HG02938 (cell line): Measurements from ENCODE around the gene COPE.

Source experiments
- ATAC-seq: cut with Tn5 transposase; IDR thresholded peaks from one replicate; pipeline ENCODE4 v1.9.1; 2021; ENCODE audit warnings: mild to moderate bottlenecking, moderate library complexity; ENCODE audit not compliant: unreplicated experiment

Gene COPE

GRCh38 chr19:18895038-18895823, 24.0 kb downstream of the COPE start:
- ATAC-seq: no peak

GRCh38 chr19:18894254-18895037, 24.7 kb downstream of the COPE start:
- no peak for ATAC-seq

DNA sequence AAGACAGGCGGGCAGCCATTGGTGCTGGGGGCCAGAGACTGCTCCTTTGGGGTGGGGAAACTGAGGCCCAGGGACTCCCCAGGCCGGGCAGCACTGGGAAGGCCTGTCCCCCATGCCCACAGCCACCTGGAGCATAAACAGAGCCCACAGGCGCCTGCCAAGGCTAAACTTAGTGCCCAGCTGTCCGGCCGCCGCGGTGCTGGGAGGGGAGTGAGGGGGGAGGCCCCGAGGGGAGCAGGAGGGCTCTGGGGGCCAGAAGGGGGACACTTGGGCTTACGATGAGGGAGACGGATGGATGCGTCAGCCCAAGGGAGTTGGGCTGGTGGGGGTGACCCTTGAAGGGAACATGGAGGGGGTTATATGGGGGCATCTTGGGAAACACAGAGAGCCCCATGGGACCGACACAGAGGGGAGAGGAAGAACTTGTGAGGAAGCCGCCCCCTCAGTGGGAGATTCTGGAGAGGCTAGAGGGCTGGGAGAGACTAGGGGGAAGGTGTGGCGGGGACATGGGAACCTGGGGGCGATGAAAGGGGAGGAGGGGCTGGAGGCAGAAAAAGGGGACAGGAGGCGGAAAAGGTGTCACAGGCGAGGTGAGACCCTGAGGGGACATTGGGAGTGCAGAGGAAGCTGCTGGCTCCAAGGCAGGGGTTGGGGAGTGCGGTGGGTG, 25.5 kb downstream of the COPE start:
- ATAC-seq: no peak

DNA sequence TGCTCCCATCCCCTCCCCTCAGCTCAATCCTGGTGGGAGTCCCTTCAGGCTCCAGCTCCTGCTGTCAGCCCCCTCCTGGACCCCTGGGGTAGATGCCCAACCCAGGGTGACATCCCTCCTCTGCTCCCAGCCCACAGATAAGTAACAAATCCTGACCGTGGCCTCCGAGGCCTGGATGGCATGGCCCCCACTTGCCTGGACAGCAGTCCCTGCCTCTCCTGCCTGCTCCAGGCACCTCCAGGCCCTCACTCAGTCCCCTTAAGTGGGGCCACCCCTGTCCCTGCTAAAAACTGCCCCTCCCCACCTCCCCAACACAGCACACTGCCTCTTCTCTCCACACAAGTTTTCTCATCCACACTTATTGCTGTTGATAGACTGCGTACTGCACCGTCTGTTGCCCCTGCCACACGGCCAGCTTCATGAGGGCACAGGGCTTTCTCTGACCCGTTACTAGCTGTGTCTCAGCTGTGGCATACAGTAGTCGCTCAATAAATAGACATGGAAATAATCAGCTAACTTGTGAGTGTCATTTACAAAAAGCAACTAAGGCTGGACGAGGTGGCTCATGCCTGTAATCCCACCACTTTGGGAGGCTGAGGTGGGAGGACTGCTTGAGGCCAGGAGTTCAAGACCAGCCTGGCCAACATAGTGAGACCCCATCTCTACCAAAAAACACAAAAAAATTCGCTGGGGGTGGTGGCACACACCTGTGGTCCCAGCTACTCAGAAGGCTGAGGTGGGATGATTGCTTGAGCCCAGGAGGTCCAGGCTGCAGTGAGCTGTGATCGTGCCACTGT, 29.0 kb downstream of the COPE start:
- ATAC-seq: no peak

DNA sequence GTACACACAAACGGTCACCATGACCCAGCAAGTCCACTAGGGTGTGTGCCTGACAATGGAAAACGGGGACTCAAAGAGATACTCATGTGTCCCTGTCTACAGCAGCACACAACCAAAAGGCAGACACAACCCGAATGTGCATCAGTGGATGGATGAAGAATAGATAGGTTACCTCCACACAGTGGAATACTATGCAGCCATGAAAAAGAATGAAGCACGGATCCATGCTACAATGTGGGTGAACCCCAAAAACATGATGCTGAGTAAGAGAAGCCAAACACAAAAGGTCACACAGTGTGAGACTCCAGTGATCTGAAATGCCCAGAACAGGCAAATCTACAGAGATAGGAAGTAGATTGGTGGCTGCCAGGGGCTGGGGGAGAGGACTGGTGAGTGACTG, 32.2 kb downstream of the COPE start:
- ATAC-seq: no peak

DNA sequence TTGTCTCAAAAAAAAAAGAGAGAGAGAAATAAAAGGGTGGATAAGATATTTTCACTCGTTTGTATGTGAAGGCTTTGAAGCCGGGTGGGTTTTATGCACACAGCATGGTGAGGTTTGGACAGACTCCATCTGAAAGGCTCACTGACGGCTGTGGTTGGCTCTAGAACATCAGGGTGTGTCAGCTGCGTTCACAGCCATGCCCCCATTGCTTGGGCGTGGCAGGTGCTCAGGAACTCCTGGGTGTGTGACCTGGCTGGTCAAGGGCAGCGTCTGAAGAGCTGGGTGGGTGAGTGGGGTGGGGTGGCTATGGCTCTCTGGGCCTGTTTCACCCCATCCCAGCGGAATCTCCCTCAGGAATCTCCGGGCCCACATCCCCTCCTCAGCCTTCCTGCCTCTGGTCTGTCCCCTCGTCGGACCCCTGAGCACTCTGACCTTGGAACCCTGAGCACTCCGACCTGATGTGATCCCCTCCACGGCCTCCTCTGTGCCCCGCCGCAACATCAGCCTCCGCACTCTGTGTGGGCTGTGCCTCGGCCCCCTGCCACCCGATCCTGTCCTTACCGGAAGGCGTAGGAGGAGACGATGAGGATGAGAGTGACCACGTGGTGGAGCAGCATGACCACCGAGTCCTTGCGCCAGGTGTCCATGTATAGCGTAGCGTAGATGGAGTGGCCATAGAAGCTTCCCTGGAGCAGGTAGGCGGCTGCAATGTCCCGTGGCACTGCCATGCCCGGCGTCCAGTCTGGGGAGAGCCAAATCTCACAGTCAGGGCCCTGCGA, 35.5 kb downstream of the COPE start:
- ATAC-seq: no peak

GRCh38 chr19:18881491-18881890, 37.7 kb downstream of the COPE start:
- no peak for ATAC-seq

- no peak for ATAC-seq
These were observed 39.4 kb downstream of the COPE start for GRCh38 chr19:18879579-18880373.

- no peak for ATAC-seq
These were observed 40.2 kb downstream of the COPE start for GRCh38 chr19:18878858-18879578.

DNA sequence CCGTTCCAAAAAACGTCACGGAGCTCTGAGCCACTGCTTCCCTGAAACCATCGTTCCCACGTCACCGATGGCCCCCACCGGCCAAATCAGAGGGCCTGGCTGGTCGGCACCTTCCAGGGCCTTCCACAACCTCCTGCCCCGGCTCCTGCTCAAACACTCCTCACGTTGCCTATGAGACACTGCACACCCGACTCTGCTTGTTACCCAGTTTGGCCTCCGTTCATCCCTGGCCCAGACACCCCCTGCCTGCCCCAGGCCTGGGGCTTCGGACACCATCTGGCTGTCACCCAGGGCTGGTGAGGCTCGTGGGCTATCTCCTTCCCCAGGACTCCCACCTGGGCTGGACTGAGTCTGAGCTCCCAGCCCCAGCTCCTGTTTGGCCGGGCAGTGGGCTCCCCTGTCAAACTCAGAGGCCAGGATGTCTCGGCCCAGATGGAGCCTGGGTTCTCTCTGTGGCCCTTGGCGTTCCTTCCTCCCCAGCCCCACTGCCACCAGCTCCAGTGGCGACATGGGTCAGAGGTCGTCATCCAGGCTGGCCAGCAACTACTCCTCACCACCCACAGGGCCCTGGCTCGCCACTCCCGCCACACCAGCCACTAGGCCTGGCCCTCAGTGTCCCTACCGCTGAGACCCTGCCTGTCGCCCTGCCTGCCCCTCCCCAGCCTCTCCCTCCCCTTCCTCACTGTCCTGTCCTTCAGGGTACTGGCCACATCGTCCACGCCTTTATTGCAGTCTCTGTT, 41.0 kb downstream of the COPE start:
- ATAC-seq: no peak

- no peak for ATAC-seq
These were observed 42.3 kb downstream of the COPE start for GRCh38 chr19:18876865-18877264.

- no peak for ATAC-seq
These were observed 43.5 kb downstream of the COPE start for GRCh38 chr19:18875726-18876125.

- no peak for ATAC-seq
These were observed 47.6 kb downstream of the COPE start for GRCh38 chr19:18871543-18871942.

- no peak for ATAC-seq
These were observed 48.5 kb downstream of the COPE start for GRCh38 chr19:18870531-18871172.

- ATAC-seq: no peak
These were observed 49.2 kb downstream of the COPE start for GRCh38 chr19:18869781-18870530.

- no peak for ATAC-seq
These were observed 50.1 kb downstream of the COPE start for GRCh38 chr19:18869023-18869618.
